NK-92 treated with Interleukin-12 subunit alpha and Interleukin-12 subunit beta, amount 100 ng/mL, for 24 hours (cell line): ENCODE data around the gene MSRB1.
"Not testable (repeated sequence)": the region's sequence is repeated elsewhere in the genome, so short reads cannot be mapped to it uniquely, and the experiment has no call there.

Experiments
- DNase-seq: peaks from one replicate; lab custom pipeline; 2025; lab: John Stamatoyannopoulos, UW

MSRB1 gene

GRCh38 chr16:1915732-1916639, 27.0 kb downstream of the MSRB1 start:
- no peak for DNase-seq

- DNase-seq, result no peak
Measured at GRCh38 chr16:1914988-1915387, 28.0 kb downstream of the MSRB1 start.

GRCh38 chr16:1914084-1914608, 28.9 kb downstream of the MSRB1 start:
- no peak for DNase-seq

- DNase-seq, result no peak
Measured at GRCh38 chr16:1913327-1914083, 29.5 kb downstream of the MSRB1 start.

GRCh38 chr16:1912215-1912543, 30.8 kb downstream of the MSRB1 start:
- no peak for DNase-seq

- no peak for DNase-seq
Measured at GRCh38 chr16:1911467-1912214, 31.4 kb downstream of the MSRB1 start.

- no peak for DNase-seq
Measured at GRCh38 chr16:1909561-1910231, 33.3 kb downstream of the MSRB1 start.

GRCh38 chr16:1908983-1909382, 34.0 kb downstream of the MSRB1 start:
- DNase-seq, result no peak

GRCh38 chr16:1908184-1908583, 34.8 kb downstream of the MSRB1 start:
- DNase-seq, result no peak

GRCh38 chr16:1907226-1907860, 35.7 kb downstream of the MSRB1 start:
- no peak for DNase-seq

GRCh38 chr16:1906846-1907165, 36.2 kb downstream of the MSRB1 start:
- no peak for DNase-seq

GRCh38 chr16:1906055-1906845, 36.7 kb downstream of the MSRB1 start:
- DNase-seq, result no peak

- DNase-seq, result no peak
Measured at GRCh38 chr16:1903845-1904840, 38.9 kb downstream of the MSRB1 start.

GRCh38 chr16:1903220-1903574, 39.8 kb downstream of the MSRB1 start:
- DNase-seq, result no peak

GRCh38 chr16:1902547-1903219, 40.3 kb downstream of the MSRB1 start:
- no peak for DNase-seq

GRCh38 chr16:1900452-1900774, 42.6 kb downstream of the MSRB1 start:
- DNase-seq, result no peak

- DNase-seq, result no peak
Measured at GRCh38 chr16:1899641-1900451, 43.2 kb downstream of the MSRB1 start.

- not testable (repeated sequence) for DNase-seq
Measured at GRCh38 chr16:1897692-1898091, 45.3 kb downstream of the MSRB1 start.
